Subcutaneous abdominal adipose tissue (tissue), 5 donors: Measurements from ENCODE around the gene SYT2.
A peak's percentile ranks its signal among the peaks of the same experiment; 100 is the strongest.
"Not testable (repeated sequence)": the region's sequence is repeated elsewhere in the genome, so short reads cannot be mapped to it uniquely, and the experiment has no call there.

Source experiments
- H3K27ac ChIP-seq: one replicate; pipeline ENCODE4 v1.7.0; 2013; ENCODE audit warnings: low read depth, mild to moderate bottlenecking, inconsistent platforms, low read length, moderate library complexity
- H3K27me3 ChIP-seq, 5 donors: one replicate each; pipeline ENCODE4 v1.7.0; 2013; ENCODE audit warnings: low read length in 5 of 5, inconsistent platforms in 1 of 5; ENCODE audit not compliant: control insufficient read depth in 5 of 5, insufficient read depth in 4 of 5
- H3K36me3 ChIP-seq, 5 donors: one replicate each; pipeline ENCODE4 v1.7.0; 2013; ENCODE audit warnings: low read length in 5 of 5; ENCODE audit not compliant: control insufficient read depth in 5 of 5, insufficient read depth in 5 of 5
- H3K4me1 ChIP-seq, 5 donors: one replicate each; pipeline ENCODE4 v1.7.0; 2013; ENCODE audit warnings: low read length in 5 of 5, mild to moderate bottlenecking in 3 of 5, moderate library complexity in 1 of 5; ENCODE audit not compliant: control insufficient read depth in 5 of 5, insufficient read depth in 5 of 5
- H3K4me3 ChIP-seq, 5 donors: one replicate each; pipeline ENCODE4 v1.7.0; 2013; ENCODE audit warnings: low read length in 5 of 5, low read depth in 1 of 5
- H3K9ac ChIP-seq, 5 donors: one replicate each; pipeline ENCODE4 v1.7.0; 2013; ENCODE audit warnings: low read length in 5 of 5, mild to moderate bottlenecking in 4 of 5, moderate library complexity in 3 of 5
- H3K9me3 ChIP-seq, 5 donors: one replicate each; pipeline ENCODE4 v1.7.0; 2013; ENCODE audit warnings: low read length in 5 of 5; ENCODE audit not compliant: control insufficient read depth in 5 of 5
- donor health status: healthy.
- donor health status: healthy.
- donor health status: healthy.
- donor health status: healthy.
- donor health status: healthy.

The SYT2 gene

GRCh38 chr1:202546377-202546776 is 163.9 kb downstream of the SYT2 start:
- not testable (repeated sequence) for H3K36me3 ChIP-seq, H3K9me3 ChIP-seq, H3K27me3 ChIP-seq
- H3K27ac ChIP-seq: peak overlapping the region; percentile 74
- peaks cover 0 to 18% (median 11%) of the 10 kb centered on the region in 5 donors for H3K4me1 ChIP-seq
- peak overlapping the region in 1 of 5 donors; percentile 20 for H3K9ac ChIP-seq
- peak overlapping the region in 1 of 5 donors; percentile 29 for H3K4me3 ChIP-seq

- H3K4me3 ChIP-seq, H3K36me3 ChIP-seq, H3K9ac ChIP-seq, H3K9me3 ChIP-seq, H3K27me3 ChIP-seq: not testable (repeated sequence)
- H3K27ac ChIP-seq: peak overlapping the region; percentile 74
- H3K4me1 ChIP-seq: peaks cover 0 to 18% (median 11%) of the 10 kb centered on the region in 5 donors
Measured at GRCh38 chr1:202545647-202546303, 164.5 kb downstream of the SYT2 start.

GRCh38 chr1:202544766-202545449 is 165.3 kb downstream of the SYT2 start:
- Histone ChIP-seq H3K27ac (peak overlapping the region; percentile 37), H3K4me1 (peaks cover 0 to 24% (median 11%) of the 10 kb centered on the region in 5 donors)
- not testable (repeated sequence) for H3K36me3 ChIP-seq, H3K9me3 ChIP-seq, H3K4me3 ChIP-seq, H3K9ac ChIP-seq, H3K27me3 ChIP-seq

GRCh38 chr1:202543537-202543936 is 166.7 kb downstream of the SYT2 start:
- peak overlapping the region; percentile 58 for H3K27ac ChIP-seq
- not testable (repeated sequence) for H3K9me3 ChIP-seq, H3K9ac ChIP-seq, H3K27me3 ChIP-seq, H3K36me3 ChIP-seq
- peaks cover 3 to 37% (median 21%) of the 10 kb centered on the region in 5 donors for H3K4me1 ChIP-seq
- peak overlapping the region in 1 of 5 donors; percentile 22 for H3K4me3 ChIP-seq

- H3K27ac ChIP-seq: peak overlapping the region; percentile 58
- H3K9me3 ChIP-seq, H3K27me3 ChIP-seq, H3K9ac ChIP-seq, H3K36me3 ChIP-seq: not testable (repeated sequence)
- H3K4me3 ChIP-seq: peak overlapping the region in 4 of 5 donors; percentile 44 to 62 (median 52)
- H3K4me1 ChIP-seq: peaks cover 3 to 37% (median 21%) of the 10 kb centered on the region in 5 donors
Measured at GRCh38 chr1:202542415-202542814, 167.8 kb downstream of the SYT2 start.

- not testable (repeated sequence) for H3K27me3 ChIP-seq, H3K9ac ChIP-seq, H3K9me3 ChIP-seq, H3K36me3 ChIP-seq, H3K27ac ChIP-seq
- H3K4me3 ChIP-seq: peak overlapping the region; percentile 16 to 75 (median 56)
- peaks cover 3 to 32% (median 14%) of the 10 kb centered on the region in 5 donors for H3K4me1 ChIP-seq
Measured at GRCh38 chr1:202540858-202541257, 169.4 kb downstream of the SYT2 start.
